Measurements from ENCODE around the gene MCF2L. TPM values are rescaled to one million over a fixed set of nuclear protein-coding genes. Genes with fewer than 3 reads are reported as not detected.

Gene MCF2L
- total RNA-seq, 1 donor from 2014 or later = 49.5 TPM

DNA sequence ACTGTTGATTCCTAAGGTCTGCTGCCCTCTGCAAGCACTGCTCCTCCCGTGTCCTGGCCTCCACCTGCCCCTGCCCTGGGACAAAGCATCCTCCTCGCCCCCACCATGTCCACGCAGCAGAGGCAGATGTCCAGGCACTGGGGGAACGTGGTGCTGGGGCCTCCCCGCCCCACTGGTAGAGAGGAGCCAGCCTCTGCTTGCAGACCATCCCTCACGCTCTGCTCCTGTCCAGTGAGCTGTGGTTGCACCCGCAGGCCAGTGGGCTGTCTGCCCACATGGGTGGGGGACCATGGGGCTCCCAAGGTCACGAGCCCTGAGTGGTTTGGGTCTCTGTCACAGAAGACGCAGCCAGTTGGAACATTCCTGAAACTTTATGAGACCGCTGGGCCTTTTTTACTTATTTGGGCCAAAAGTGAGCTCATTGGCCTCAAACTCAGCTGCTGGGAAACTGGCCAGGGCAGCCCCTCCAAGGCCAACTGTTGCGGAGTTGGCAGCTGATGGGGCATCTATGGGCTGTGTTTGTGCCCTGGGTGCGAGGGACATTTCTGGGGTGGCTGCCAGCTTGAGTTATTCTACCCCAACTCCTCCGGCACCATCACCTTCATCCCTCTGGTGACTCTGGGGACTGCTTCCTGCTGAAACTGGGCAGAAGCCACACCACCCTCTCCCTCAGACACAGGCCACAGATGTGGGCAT lies 71.7 kb downstream of the MCF2L start:
- no peak for ATAC-seq
- intact Hi-C loops (cut with micrococcal nuclease) = no loop called here

DNA sequence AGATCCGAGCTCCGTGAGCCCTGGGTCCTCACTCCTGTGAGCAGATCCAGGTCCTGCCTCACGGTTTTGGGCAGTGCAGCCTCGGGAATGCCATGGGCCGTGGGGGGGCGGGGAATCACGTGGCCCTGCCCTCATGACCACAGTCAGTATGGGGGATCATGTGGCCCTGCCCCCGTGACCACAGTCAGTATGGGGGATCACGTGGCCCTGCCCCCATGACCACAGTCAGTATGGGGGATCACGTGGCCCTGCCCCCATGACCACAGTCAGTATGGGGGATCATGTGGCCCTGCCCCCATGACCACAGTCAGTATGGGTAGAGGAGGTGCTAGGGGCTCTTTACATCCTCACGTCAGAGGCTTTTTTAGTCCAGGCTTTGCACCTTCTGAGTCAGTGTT lies 72.3 kb downstream of the MCF2L start:
- ATAC-seq (no peak), DNase-seq (no peak)
- intact Hi-C loops (cut with micrococcal nuclease) = no loop called here

More for the DNA sequence above, 71.7 kb downstream of the MCF2L start:
- no peak for DNase-seq

DNA sequence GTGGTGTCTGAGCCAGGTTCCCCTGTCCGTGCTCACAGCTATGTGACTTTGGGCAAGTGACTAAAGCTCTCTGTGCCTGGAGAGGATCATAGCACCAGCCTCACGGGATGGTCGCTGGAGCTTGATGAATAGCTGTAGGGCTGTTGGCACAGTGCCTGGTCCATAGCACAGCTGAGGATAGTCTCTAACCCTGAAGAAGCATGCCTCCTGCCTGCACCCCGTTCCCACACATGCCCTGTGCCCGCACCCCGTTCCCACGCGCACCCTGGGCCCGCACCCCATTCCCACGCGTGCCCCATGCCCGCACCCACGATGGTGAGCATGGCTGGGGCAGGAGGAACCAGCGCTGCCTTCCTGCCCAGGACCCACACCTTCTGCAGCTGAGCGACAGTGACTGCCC lies 72.9 kb downstream of the MCF2L start:
- no peak for DNase-seq
- intact Hi-C loops (cut with micrococcal nuclease) = no loop called here
- ATAC-seq = no peak

DNA sequence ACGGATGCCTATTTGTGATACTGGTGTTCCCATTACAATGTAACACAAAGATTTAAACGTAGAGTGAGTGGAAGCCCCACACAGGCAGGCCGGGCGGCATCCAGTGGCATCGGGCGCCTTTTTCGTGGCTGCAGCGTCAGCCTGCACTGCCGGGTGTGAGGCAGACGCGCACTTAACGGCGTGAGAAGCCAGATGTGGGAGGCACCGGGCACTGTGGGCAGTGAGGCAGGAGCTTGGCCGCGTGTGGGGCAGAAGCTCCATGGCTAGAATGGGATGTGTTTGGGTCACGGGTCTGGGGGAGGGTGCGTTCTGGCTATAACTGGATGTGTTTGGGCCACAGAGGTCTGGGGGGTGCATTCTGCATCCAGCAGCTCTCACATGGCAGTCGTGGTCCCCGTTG lies 73.4 kb downstream of the MCF2L start:
- ATAC-seq (no peak), DNase-seq (no peak)
- intact Hi-C loops (cut with micrococcal nuclease) = no loop called here

DNA sequence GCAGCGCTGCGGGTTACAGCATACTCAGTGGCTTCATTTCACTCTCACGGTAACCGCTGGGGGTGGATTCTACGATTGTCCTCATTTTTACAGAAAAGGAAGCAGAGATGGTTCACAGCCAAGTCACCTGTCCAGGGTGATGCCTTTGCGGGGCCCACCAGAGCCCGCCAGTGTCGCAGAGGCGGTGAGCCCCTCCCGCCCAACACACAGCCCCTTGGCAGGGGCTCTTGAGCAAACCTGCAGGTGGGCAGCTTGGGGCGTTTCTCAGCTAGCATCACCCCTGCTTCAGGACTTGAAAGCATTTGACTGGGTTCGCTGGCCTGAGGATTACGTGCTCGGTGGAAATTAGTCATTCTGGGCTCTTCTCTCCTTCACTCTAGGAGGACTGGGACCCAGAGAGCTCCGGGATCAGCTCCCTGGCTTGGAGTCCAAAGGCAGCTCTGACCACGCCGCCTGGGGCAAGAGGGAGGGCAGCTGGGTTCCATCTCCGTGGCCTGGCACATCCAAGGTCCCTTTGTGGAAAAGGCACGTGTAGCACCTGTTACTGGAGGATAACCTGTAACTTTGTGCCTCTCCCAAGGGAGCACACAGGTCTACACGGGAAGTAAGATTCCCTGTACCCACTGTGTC lies 74.1 kb downstream of the MCF2L start:
- ATAC-seq = no peak
- DNase-seq = no peak
- intact Hi-C loops (cut with micrococcal nuclease) = no loop called here

DNA sequence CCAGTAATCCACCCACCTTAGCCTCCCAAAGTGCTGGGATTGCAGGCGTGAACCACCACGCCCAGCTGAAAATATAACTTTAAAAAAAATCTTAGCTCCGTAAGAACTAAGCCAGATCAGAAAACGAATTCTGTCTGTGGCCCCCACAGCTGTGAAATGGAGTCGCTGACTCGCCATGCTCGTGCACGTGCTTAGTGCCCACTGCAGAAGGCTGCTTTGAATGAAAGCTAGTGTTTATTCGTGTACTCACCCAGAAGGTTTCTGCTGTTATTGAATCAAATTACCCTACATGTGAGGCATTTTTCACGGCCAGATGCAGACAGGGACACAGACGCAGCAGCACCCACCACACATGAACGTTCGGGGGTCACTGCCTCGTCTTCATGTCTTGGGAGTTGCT lies 74.9 kb downstream of the MCF2L start:
- ATAC-seq = no peak
- DNase-seq = no peak
- intact Hi-C loops (cut with micrococcal nuclease) = no loop called here

DNA sequence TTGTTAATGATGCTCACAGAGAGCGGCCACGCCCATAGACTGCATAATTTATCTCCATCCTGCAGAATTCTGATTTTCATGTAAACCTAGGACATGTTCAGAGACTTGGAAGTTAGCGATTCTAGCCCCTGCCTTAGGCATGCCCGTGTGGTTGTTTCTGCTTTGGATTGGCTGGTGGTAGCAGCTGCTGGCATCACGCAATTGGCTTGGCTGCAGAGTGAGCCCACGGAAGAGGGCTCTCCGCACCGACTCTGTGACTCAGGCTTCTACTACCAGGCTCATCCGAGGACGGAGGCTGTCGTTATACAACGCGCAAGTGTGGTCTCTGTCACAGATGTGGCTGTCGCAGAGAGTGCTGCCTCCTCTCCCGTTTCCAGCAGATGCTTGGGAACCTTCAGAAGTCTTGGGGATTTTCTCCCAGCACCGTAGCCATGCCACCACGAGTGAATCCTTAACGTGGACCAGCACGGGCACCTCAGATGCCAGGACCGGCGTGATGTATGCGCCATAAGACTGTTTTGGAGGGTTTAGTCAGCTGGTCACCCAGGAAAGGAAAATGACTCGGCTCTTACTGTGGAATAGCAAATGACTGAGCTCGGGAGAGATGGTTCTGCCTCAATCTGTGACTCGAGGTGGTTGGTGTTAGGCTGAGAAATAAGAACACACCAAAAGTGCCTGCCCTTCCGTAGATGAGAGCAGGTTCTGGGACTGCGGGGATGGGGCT lies 75.5 kb downstream of the MCF2L start:
- intact Hi-C loops (cut with micrococcal nuclease) = no loop called here
- ATAC-seq (no peak), DNase-seq (no peak)

DNA sequence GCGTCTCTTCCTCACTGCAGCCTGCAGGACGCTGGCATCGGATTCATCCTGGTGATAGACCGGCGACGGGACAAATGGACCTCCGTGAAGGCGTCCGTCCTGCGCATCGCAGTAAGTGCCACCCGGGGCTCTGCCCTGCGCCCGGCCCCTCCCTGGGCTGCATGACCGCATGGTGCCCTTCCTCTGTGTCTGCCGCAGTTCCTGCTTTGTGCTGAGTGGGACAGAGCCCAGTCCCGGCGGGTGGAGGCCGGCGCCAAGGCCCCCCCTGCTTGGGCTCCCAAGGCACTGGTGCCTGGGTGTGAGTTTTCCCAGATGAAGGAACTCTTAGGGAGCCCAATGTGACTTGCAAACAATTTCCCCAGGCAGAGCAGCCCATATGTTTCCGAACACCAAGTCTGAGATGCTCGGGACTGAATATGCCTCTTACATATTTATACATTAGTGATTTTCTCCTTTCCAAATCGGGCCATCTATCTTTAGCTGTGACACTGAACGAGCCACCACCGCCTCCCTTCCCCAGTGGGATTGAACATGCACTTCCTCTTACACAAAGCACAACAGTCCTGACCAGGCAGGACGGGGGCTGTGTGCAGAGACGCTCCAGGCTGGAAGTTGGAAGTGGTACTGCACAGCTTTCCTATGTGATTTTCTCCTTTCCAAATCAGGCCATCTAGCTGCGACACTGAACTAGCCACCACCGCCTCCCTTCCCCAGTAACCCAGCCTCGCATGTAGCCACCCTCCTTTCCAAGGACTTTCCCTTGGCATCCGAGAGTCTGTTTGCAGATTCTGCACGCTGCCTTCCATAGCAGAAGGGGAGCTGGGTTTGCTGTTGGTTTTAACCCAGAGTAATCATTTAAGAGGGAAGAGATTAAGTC lies 76.5 kb downstream of the MCF2L start:
- peak; percentile 30 for ATAC-seq
- intact Hi-C loops (cut with micrococcal nuclease) = no loop called here
- DNase-seq = no peak

DNA sequence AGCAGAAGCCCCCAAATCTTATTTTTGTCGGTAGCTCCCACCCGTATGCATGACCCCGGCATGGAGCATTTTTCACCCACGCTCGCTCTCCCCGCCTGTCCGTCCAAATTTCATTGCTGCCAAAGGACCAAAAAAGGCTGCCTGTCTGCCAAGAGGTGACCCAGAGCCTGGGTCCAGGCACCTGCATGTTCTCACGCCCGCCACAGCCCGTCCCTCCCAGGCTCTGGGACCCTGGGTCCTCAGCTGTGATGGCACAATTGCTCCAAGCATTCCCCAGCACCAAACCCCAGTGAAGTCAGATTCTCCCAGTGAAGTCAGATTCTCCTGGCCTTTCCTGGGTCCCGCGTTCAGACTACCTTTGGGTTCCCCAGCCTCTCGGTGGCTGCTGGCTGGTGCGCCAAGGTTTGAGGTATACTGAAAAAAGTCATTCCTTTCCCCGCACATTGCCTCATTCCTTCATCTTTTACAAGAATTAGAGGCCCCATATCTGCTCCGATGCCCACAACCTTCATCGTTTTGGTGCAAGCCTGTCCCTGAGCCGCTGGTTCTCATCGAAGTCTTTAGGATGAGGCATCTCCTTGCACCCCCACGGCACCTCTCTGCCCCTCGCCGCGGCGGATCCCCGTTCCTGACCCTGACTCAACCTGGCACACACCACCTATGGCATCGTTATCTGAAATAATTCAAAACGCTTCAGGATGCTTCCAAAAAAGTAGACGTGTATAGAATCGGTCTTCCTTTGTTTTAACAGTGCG lies 77.3 kb downstream of the MCF2L start:
- DNase-seq (peak; percentile 3), ATAC-seq (no peak)
- intact Hi-C loops (cut with micrococcal nuclease) = no loop called here

DNA sequence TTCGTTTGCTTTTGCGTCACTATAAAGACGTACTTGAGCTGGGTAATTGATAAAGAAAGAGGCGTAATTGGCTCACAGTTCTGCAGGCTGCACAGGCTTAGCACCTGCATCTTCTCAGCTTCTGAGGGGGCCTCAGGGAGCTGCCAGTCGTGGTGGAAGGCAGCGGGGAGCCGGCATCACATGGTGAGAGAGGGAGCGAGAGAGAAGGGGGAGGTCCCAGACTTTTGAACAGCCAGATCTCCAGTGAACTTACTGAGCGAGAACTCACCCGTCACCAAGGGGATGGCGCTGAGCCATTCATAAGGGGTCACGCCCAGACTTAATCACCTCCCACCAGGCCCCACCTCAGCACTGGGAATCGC lies 77.8 kb downstream of the MCF2L start:
- DNase-seq = peak; percentile 7
- intact Hi-C loops (cut with micrococcal nuclease) = no loop called here
- no peak for ATAC-seq

DNA sequence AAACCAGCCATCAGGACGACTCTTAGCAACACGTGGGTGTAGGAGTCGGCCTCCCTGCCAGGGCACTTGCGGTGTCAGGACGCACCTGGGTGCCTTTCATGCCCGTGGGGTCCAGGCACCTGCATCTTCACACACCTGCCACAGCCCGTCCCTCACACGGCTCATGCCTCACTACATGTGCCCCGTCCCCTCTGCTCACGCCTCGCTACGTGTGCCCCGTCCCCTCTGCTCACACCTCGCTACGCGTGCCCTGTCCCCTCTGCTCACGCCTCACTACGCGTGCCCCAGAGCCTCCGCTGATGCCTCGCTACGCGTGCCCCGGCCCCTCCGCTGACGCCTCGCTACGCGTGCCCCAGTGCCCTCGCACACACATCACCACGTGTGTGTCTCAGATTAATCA lies 78.6 kb downstream of the MCF2L start:
- intact Hi-C loops (cut with micrococcal nuclease) = no loop called here
- ATAC-seq (no peak), DNase-seq (peak; percentile 20)

DNA sequence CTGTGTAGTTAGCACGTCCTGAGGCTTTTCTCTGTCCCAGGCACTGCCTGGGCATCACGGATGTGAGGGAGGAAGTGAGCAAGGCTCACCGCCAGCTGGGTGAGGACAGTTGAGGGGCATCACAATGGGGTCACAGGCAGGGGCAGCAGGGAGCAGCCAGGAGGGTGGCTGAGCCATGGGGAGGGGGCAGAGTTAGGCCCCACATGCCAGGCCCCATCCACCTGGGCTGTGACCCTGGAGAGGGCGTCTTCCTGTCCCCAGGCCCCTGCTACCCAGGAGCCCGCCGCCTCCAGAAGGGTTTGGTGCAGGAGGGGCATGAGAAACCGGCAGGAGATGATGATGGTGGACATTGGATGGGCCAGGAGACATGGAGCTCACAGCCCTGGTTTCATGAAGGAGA lies 79.8 kb downstream of the MCF2L start:
- DNase-seq = peak; percentile 15
- no peak for ATAC-seq
- intact Hi-C loops (cut with micrococcal nuclease) = no loop called here

DNA sequence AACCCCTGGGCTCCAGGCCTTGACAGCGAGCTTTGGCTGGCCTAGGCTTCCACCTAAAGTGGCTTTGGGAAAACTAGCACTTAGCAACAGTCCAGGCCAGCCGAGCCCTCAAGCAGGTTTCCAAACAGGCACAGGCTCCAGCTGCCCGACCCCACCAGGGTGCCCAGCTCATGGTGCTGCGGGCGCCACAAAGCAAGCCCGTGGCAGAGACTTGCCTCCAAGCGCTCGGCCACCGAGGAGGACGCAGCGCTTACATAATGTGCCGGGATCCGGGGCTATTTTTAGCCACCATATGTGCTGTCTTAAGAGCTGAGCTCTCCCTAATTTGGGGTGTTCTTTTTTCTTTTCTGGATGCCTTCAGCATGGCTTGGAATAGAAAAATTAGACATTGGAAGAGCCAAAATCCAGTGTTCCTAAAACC lies 80.5 kb downstream of the MCF2L start:
- intact Hi-C loops (cut with micrococcal nuclease) = no loop called here
- DNase-seq (peak; percentile 60), ATAC-seq (peak; percentile 82)

DNA sequence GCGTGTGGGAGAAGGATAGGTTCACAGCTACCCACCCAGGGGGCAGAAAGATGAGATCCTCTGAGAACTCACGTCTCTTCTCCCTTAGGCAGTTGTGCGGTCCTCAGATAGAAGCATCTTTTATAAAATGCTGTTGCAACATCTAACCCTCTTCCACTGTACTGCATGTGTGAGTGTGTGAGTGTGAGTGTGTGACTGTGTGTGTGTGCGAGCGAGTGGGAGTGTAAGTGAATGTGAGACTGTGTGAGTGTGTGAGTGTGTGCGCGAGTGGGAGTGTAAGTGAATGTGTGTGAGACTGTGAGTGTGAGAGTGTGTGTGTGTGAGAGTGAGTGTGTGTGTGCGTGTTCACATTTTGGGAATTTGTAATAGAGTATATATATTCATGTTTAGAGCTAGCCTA lies 81.0 kb downstream of the MCF2L start:
- ATAC-seq (no peak), DNase-seq (peak; percentile 5)
- intact Hi-C loops (cut with micrococcal nuclease) = no loop called here

DNA sequence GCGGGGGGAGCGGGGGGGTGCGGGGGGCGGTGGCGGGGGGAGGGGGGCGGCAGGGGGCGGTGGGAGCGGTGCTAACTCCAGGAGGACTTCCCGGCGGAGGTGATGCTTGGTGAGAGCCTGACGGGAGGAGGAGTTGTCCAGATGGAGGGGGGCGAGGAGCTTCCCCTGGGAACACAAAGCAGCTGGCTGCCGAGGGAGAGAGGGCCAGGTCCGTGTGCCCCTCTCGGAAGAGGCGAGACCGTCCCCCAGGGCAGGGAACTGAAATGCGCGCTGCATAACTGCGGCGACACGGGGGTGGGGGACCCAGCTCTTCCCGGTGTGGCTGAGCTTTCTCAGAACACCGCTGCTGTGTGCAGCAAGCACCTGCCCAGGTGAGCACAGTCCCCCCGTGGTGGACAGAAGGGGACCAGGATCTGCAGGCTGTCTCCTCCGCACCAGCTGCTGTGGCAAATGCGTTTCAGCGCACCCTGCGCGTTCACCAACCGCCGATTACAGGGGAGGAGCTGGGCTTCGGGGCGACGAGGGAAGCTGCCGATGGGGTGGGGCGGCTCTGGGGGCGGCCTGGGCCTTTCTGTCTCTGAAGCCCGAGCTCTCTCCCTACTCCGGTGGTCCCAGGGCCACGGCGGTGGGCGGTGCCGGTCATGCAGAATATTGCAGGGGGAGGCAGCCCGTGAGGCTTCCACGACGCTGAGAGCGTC lies 81.9 kb downstream of the MCF2L start:
- DNase-seq (peak; percentile 27), ATAC-seq (no peak)
- intact Hi-C loops (cut with micrococcal nuclease) = no loop called here

DNA sequence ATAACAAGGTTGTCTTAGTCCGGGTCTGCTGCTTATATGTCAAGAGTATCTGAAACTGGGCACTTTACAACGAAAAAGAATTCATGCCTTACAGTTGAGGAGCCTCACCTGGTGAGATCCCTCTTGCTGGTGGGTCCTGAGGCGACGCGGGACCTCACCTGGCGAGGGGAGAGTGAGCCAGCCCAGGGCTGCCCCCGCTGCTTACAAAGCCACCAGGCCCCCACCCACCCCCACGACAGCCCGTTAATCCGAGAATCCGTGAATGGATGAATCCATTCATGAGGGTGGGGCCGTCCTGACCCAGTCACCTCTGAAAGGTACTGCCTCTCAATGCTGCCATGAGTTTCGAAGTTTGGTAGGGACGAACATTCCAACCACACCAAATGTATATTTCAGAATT lies 82.6 kb downstream of the MCF2L start:
- DNase-seq (no peak), ATAC-seq (no peak)
- intact Hi-C loops (cut with micrococcal nuclease) = no loop called here

DNA sequence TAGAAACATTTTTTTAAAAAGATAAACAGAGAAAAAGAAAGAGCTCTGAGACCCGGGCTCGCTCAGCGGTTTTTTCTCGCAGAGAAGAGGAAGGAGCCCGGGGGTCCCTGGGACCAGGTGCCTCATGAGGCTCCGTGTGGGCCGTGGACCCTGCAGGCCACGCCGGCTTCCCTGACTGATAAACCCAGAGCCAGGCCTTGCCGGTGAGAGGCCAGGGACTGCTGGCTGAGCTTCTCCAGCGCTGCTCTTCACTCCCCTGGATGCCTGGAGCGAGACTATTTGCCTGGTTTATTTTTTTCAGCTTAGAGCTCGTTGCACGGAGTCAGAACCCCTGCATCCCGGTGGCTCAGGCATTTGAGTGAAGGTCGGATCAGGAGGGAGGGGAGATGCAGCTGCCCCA lies 83.2 kb downstream of the MCF2L start:
- peak; percentile 28 for DNase-seq
- intact Hi-C loops (cut with micrococcal nuclease) = no loop called here
- ATAC-seq = no peak

DNA sequence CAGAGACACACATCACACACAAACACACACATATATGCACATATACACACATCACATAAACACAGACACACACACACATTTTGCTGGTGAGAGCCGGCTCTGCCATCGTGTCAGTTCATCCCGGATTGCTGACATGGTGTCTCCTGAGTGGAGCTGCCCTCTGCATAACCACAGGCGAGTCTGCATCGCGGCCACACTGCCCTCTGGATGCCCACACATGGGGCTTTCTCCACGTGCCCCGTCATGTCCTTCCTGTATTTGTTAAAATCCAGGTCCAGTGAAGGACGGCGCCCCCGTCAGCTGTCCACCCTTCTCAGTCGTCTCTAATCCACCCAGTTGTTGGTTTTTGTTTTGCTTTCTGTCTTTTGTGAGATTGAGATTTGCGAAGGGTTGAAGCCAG lies 84.0 kb downstream of the MCF2L start:
- intact Hi-C loops (cut with micrococcal nuclease) = no loop called here
- DNase-seq (peak; percentile 23), ATAC-seq (no peak)
